Sigmoid colon (tissue), 7 donors: ENCODE results near the gene YJU2. TPM values are rescaled to one million over a fixed set of nuclear protein-coding genes. Genes with fewer than 3 reads are reported as not detected.

Experiments
- DNase-seq: peaks from one replicate; pipeline ENCODE4 v3.0.0-alpha.2; 2019
- H3K27ac ChIP-seq, 4 donors: fragments of 200-600 bp; sonication (generic); one replicate each; pipeline ENCODE4 v1.5.1; 2016 to 2019; ENCODE audit warnings: mild to moderate bottlenecking in 1 of 4
- H3K27me3 ChIP-seq, 3 donors: fragments of 200-600 bp; sonication (generic); one replicate each; pipeline ENCODE4 v1.5.1; 2019; ENCODE audit warnings: mild to moderate bottlenecking in 1 of 3
- H3K36me3 ChIP-seq, 4 donors: fragments of 200-600 bp; sonication (generic); one replicate each; pipeline ENCODE4 v1.5.1; 2016 to 2019
- H3K4me1 ChIP-seq, 4 donors: fragments of 200-600 bp; sonication (generic); one replicate each; pipeline ENCODE4 v1.5.1; 2017 to 2019
- H3K4me3 ChIP-seq, 4 donors: fragments of 200-600 bp; sonication (generic); one replicate each; pipeline ENCODE4 v1.5.1; 2017 to 2019; ENCODE audit warnings: mild to moderate bottlenecking in 2 of 4, moderate library complexity in 1 of 4
- H3K9me3 ChIP-seq, 4 donors: fragments of 200-600 bp in 3 of 4; sonication (generic) in 3 of 4; one replicate each; pipeline versions ENCODE4 v1.5.1 to v1.6.1; 2013 to 2019
- EP300 ChIP-seq, 4 donors: sonication (generic); formaldehyde crosslinking; IDR thresholded peaks; one replicate each; pipeline ENCODE4 v1.6.1; 2017; ENCODE audit warnings: antibody characterized with exemption in 4 of 4
- POLR2A ChIP-seq, 2 donors: fragments of 450-650 bp; IDR thresholded peaks; one replicate each; pipeline ENCODE4 v1.6.1; 2016; ENCODE audit warnings: antibody characterized with exemption in 2 of 2, mild to moderate bottlenecking in 2 of 2, moderate library complexity in 2 of 2
- POLR2AphosphoS5 ChIP-seq, 4 donors: sonication (generic); formaldehyde crosslinking; IDR thresholded peaks; one replicate each; pipeline ENCODE4 v1.6.1; 2017; ENCODE audit warnings: antibody characterized with exemption in 4 of 4
- WGBS, 2 donors: extraction: QIAGEN DNeasy Blood & Tissue Kit; methylation state at CpG; one replicate each; pipeline ENCODE4 v1.1.7; 2013; 5-methylcytosine and 5-hydroxymethylcytosine counted together
- intact Hi-C: fragments of 100-400 bp; cut with DNase I; formaldehyde crosslinking; loops from one replicate; pipeline ENCODE4 v1.15.1; 2023
- polyA plus RNA-seq, 3 donors: library from polyadenylated mRNA; stranded (reverse); fragments of 200-250 nt; gene quantifications; one replicate each; pipeline ENCODE4 v1.2.3, GENCODE V29; 2013
- total RNA-seq, 4 donors: library from RNA; depleted of rRNA; stranded (reverse); fragments of >200 nt; gene quantifications; one replicate each; pipeline ENCODE4 v1.1.0, GENCODE V29; 2016
- TF ChIP-seq, protein P1 (sequence below), 4 experiments: fragments of 450-650 bp in 3 of 4; fragments of 200-600 bp in 1 of 4; IDR thresholded peaks; one replicate each; pipeline ENCODE4 v1.5.1; 2016 to 2019; ENCODE audit warnings: antibody characterized with exemption in 4 of 4, mild to moderate bottlenecking in 3 of 4, moderate library complexity in 2 of 4
- donor health status: healthy with polysubstance abuse.
- donor health status: Bipolar disorder and iron deficiency.
- donor health status: healthy.

Gene YJU2
- total and polyA plus RNA-seq, 7 donors = 19.4 to 31.8 (median 21.5) TPM

DNA sequence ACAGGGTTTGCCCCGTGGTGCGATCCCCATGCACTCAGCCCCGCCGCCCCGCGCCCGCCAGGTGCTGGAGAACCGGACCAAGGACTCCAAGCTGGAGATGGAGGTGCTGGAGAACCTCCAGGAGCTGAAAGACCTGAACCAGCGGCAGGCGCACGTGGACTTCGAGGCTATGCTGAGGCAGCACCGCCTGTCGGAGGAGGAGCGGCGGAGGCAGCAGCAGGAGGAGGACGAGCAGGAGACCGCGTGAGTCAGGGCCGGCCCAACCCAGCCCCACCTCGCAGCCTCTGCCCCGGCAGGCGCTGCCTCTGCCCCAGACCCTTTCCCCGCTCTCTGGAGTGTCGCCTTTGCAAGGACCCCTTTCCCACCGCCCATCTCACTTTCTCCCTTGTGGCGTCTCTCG, 11.3 kb downstream of the YJU2 start:
- no peaks in the 10 kb centered on the region for H3K4me1 ChIP-seq
- no peak overlapping the region for H3K4me3 ChIP-seq
- DNase-seq = no peak
- WGBS, 2 donors = 95 to 96% methylated on average over 28 of the region's 28 CpGs
- no peak overlapping the region for H3K27ac ChIP-seq
- H3K27me3 ChIP-seq = no peaks in the 10 kb centered on the region
- H3K36me3 ChIP-seq = peaks cover 14 to 100% (median 70%) of the 10 kb centered on the region in 4 donors
- intact Hi-C loops = no loop called here
- TF ChIP-seq POLR2AphosphoS5 (IDR thresholded peaks at IDR 0.05) = no peak
- no peak for TF ChIP-seq POLR2A (IDR thresholded peaks at IDR 0.05)
- TF ChIP-seq, protein P1, sequence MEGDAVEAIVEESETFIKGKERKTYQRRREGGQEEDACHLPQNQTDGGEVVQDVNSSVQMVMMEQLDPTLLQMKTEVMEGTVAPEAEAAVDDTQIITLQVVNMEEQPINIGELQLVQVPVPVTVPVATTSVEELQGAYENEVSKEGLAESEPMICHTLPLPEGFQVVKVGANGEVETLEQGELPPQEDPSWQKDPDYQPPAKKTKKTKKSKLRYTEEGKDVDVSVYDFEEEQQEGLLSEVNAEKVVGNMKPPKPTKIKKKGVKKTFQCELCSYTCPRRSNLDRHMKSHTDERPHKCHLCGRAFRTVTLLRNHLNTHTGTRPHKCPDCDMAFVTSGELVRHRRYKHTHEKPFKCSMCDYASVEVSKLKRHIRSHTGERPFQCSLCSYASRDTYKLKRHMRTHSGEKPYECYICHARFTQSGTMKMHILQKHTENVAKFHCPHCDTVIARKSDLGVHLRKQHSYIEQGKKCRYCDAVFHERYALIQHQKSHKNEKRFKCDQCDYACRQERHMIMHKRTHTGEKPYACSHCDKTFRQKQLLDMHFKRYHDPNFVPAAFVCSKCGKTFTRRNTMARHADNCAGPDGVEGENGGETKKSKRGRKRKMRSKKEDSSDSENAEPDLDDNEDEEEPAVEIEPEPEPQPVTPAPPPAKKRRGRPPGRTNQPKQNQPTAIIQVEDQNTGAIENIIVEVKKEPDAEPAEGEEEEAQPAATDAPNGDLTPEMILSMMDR (IDR thresholded peaks at IDR 0.05) = no peak
- TF ChIP-seq EP300 (IDR thresholded peaks at IDR 0.05) = no peak
- H3K9me3 ChIP-seq = peaks cover 0 to 3% (median 0%) of the 10 kb centered on the region in 4 donors

DNA sequence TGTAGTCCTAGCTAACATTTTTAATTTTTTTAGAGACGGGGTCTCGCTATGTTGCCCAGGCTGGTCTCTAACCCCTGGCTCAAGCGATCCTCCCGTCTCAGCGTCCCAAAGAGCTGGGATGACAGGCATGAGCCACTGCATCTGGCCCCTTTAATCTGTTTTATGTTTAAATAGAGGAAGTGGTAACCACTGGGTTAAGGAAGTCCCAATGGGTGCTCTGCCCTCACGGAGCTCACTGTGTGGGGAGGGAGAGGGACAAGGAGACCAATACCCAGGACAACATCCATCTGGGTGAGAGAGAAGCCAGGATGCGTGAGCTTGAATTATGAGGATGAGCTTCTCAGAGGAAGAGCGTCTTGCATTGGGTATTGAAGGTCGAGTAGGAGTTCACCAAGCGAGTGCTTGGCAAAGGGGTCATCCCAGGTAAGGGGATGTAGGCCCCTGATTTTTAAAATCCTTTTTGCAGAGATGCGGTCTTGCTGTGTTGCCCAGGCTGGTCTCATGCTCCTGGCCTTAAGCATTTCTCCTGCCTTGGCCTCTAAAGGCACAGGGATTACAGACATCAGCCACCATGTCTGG, 13.8 kb downstream of the YJU2 start:
- DNase-seq = no peak
- intact Hi-C loops = no loop called here
- H3K4me3 ChIP-seq = no peak overlapping the region
- TF ChIP-seq POLR2AphosphoS5 (IDR thresholded peaks at IDR 0.05) = no peak
- no peak for TF ChIP-seq EP300 (IDR thresholded peaks at IDR 0.05)
- TF ChIP-seq, protein P1 (IDR thresholded peaks at IDR 0.05) = no peak
- TF ChIP-seq POLR2A (IDR thresholded peaks at IDR 0.05) = no peak
- no peaks in the 10 kb centered on the region for H3K27me3 ChIP-seq
- no peak overlapping the region for H3K27ac ChIP-seq
- peaks cover 0 to 98% (median 52%) of the 10 kb centered on the region in 4 donors for H3K36me3 ChIP-seq
- H3K4me1 ChIP-seq = no peaks in the 10 kb centered on the region
- peaks cover 0 to 3% (median 0%) of the 10 kb centered on the region in 4 donors for H3K9me3 ChIP-seq
- WGBS, 2 donors = 91 to 95% methylated on average over 11 of the region's 11 CpGs

DNA sequence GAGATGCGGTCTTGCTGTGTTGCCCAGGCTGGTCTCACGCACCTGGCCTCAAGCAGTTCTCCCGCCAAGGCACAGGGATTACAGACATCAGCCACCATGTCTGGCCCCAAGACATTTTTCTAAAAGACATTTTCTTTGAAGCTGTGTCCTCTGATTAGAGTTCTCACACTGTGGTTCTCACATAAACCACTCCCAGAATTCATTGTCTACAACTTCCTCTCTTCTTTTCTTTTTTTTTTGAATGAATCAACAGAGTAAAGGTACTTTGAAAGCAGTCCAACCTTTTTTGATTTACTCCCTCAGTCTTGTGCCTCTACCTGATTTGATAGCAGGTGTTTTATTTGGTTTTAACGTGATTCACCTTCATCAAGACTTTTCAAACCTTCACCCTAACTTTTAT, 17.9 kb downstream of the YJU2 start:
- Histone ChIP-seq H3K27ac (no peak overlapping the region), H3K9me3 (no peaks in the 10 kb centered on the region), H3K27me3 (no peaks in the 10 kb centered on the region), H3K4me3 (no peak overlapping the region), H3K4me1 (no peaks in the 10 kb centered on the region), H3K36me3 (peaks cover 13 to 91% (median 38%) of the 10 kb centered on the region in 4 donors)
- WGBS, 2 donors = 57 to 71% methylated on average over 4 of the region's 4 CpGs
- TF ChIP-seq, protein P1 (IDR thresholded peaks at IDR 0.05) = no peak
- no peak for DNase-seq
- intact Hi-C loops = no loop called here

DNA sequence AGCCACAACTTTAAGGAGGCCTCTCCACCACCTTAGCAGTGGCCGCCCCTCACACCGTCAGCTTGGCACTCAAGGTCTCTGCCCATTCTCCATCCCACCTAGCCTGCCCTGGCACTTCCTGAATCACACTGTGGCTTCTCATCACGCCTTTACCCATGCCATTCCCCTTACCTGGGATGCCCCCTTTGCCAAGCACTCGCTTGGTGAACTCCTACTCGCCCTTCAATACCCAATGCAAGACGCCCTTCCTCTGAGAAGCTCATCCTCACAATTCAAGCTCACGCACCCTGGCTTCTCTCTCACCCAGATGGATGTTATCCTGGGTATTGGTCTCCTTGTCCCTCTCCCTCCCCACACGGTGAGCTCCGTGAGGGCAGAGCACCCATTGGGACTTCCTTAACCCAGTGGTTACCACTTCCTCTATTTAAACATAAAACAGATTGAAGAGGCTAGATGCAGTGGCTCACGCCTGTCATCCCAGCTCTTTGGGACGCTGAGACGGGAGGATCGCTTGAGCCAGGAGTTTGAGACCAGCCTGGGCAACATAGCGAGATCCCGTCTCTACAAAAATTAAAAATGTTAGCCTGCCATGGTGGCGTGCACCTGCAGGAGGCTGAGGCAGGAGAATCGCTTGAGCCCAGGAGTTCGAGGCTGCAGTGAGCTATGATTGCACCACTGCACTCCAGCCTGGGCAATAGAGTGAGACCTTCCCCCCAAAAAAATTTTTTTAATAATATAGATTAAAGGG, 19.5 kb downstream of the YJU2 start:
- TF ChIP-seq POLR2A (IDR thresholded peaks at IDR 0.05) = no peak
- Histone ChIP-seq H3K36me3 (peaks cover 13 to 90% (median 32%) of the 10 kb centered on the region in 4 donors), H3K9me3 (no peaks in the 10 kb centered on the region), H3K4me1 (no peaks in the 10 kb centered on the region), H3K27me3 (no peaks in the 10 kb centered on the region), H3K4me3 (no peak overlapping the region), H3K27ac (no peak overlapping the region)
- WGBS, 2 donors = 89 to 92% methylated on average over 18 of the region's 18 CpGs
- no peak for DNase-seq
- intact Hi-C loops = loop anchor here (2.0 kb wide), 1 partner anchor 86 kb away; no protein-coding TSS in a partner anchor

DNA sequence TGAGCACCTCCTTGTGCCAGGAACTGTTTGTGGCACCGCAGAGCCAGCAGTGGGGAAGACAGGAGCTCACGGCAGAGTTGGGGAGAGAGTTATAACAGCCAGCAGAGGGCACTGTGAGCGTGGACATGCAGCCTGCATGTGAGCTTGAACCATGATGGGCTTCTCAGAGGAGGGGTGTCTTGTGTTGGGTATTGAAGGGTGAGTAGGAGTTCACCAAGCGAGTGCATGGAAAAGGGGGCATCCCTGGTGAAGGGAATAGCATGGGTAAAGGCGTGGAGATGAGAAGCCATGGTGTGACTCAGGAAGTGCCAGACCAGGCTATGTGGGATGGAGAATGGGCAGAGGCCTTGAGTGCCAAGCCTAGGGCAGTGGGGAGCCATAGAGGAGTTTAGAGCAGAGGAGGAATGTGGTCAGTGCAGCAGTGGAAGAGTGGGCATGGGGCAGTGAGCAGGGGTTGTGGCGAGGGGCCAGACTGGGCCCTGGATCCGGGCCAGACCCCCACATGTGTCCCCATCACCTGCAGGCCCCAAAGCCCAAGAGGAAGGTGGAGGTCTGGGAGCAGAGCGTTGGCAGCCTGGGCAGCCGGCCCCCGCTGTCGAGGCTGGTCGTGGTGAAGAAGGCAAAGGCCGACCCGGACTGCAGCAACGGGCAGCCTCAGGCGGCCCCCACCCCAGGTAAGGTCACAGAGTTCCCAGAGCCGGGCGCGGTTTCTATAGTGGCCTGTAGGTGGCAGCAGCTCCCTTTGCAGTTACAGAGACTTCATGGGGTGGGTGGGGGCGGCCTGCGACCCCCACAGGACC, 20.4 kb downstream of the YJU2 start:
- intact Hi-C loops = loop anchor here (2.0 kb wide), 1 partner anchor 86 kb away; no protein-coding TSS in a partner anchor
- peaks cover 13 to 90% (median 26%) of the 10 kb centered on the region in 4 donors for H3K36me3 ChIP-seq
- WGBS, 2 donors = 31 to 52% methylated on average over 21 of the region's 21 CpGs
- H3K4me1 ChIP-seq = no peaks in the 10 kb centered on the region
- no peaks in the 10 kb centered on the region for H3K27me3 ChIP-seq
- no peak overlapping the region for H3K27ac ChIP-seq
- H3K4me3 ChIP-seq = no peak overlapping the region
- H3K9me3 ChIP-seq = no peaks in the 10 kb centered on the region
- TF ChIP-seq POLR2AphosphoS5 (IDR thresholded peaks at IDR 0.05) = no peak
- TF ChIP-seq, protein P1 (IDR thresholded peaks at IDR 0.05) = peak in 3 of 4 experiments; percentile 66 to 85 (median 76)
- no peak for TF ChIP-seq POLR2A (IDR thresholded peaks at IDR 0.05)
- no peak for DNase-seq
